H1 (cell line): ENCODE data around the gene ZNF419. TPM values are rescaled to one million over a fixed set of nuclear protein-coding genes. Genes with fewer than 3 reads are reported as not detected.

Source experiments
- CTCF ChIA-PET: fragments of 300-600 bp; sonication (Branson Sonifier 250); formaldehyde crosslinking; loops from one replicate; lab custom pipeline; 2021; ENCODE audit not compliant: partially characterized antibody; lab: Charles Lee
- POLR2A ChIA-PET: fragments of 300-600 bp; sonication (Branson Sonifier 250); formaldehyde crosslinking; loops from one replicate; lab custom pipeline; 2021; ENCODE audit warnings: inconsistent platforms; ENCODE audit not compliant: partially characterized antibody; lab: Charles Lee
- DNase-seq, 2 experiments: peaks; one replicate each; pipeline versions ENCODE4 v3.0.0 to v3.0.0-alpha.2; 2010 to 2022; ENCODE audit warnings: low spot score in 2 of 2, low read depth in 1 of 2, mixed read lengths in 1 of 2
- FAIRE-seq: peaks from 2 replicates; lab custom pipeline; 2011; peaks lifted over from hg19 to GRCh38; lab: Jason Lieb, UNC
- H2AFZ ChIP-seq: 2 replicates; pipeline ENCODE4 v1.8.1; 2012; ENCODE audit warnings: low read length, inconsistent platforms
- H2AK5ac ChIP-seq: 2 replicates; pipeline ENCODE4 v1.6.1; 2013; ENCODE audit warnings: low read depth, low read length
- H2BK120ac ChIP-seq: replicated peaks from 2 replicates; pipeline ENCODE3; 2013; ENCODE audit warnings: low read depth, low read length, inconsistent platforms
- H2BK12ac ChIP-seq: 2 replicates; pipeline ENCODE4 v1.6.1; 2013; ENCODE audit warnings: low read depth, low read length
- H2BK15ac ChIP-seq: 2 replicates; pipeline ENCODE4 v1.6.1; 2013; ENCODE audit warnings: low read length
- H2BK20ac ChIP-seq: 2 replicates; pipeline ENCODE4 v1.6.1; 2013; ENCODE audit warnings: low read length
- H2BK5ac ChIP-seq: 2 replicates; pipeline ENCODE4 v1.6.1; 2013; ENCODE audit warnings: low read depth, low read length
- H3K14ac ChIP-seq: 2 replicates; pipeline ENCODE4 v1.6.1; 2013; ENCODE audit warnings: inconsistent platforms; ENCODE audit not compliant: insufficient read length
- H3K18ac ChIP-seq: 2 replicates; pipeline ENCODE4 v1.6.1; 2013; ENCODE audit warnings: low read length; ENCODE audit errors: extremely low read depth
- H3K23ac ChIP-seq: 2 replicates; pipeline ENCODE4 v1.6.1; 2013; ENCODE audit warnings: inconsistent platforms; ENCODE audit not compliant: insufficient read length
- H3K23me2 ChIP-seq: 2 replicates; pipeline ENCODE4 v1.6.1; 2013; ENCODE audit warnings: low read depth, low read length
- H3K27ac ChIP-seq: 2 replicates; pipeline ENCODE4 v1.6.1; 2011; ENCODE audit warnings: low read depth, low read length, inconsistent platforms
- H3K27me3 ChIP-seq, 4 experiments: replicated peaks in 1 of 4; 1 replicate in 1 of 4; 2 replicates in 3 of 4; pipeline versions ENCODE4 v1.6.1 to v1.8.1; 2011 to 2013; ENCODE audit warnings: low read length in 3 of 4, mild to moderate bottlenecking in 3 of 4, inconsistent platforms in 2 of 4, mixed read lengths in 2 of 4, moderate library complexity in 1 of 4; ENCODE audit not compliant: control insufficient read depth in 3 of 4, insufficient read depth in 3 of 4; ENCODE audit errors: extremely low read depth in 1 of 4
- H3K36me3 ChIP-seq, 4 experiments: 2 replicates each; pipeline versions ENCODE4 v1.6.1 to v1.8.1; 2011 to 2013; ENCODE audit warnings: mild to moderate bottlenecking in 4 of 4, low read length in 3 of 4, moderate library complexity in 2 of 4, control low read depth in 1 of 4, inconsistent platforms in 1 of 4; ENCODE audit not compliant: insufficient read depth in 4 of 4, control insufficient read depth in 2 of 4
- H3K4ac ChIP-seq: replicated peaks from 2 replicates; pipeline ENCODE3; 2013; ENCODE audit warnings: low read length, low read depth, mixed read lengths, inconsistent platforms; ENCODE audit not compliant: insufficient read length
- H3K4me1 ChIP-seq, 4 experiments: replicated peaks in 1 of 4; 1 replicate in 1 of 4; 2 replicates in 3 of 4; pipeline versions ENCODE4 v1.6.1 to v1.8.1; 2011 to 2013; ENCODE audit warnings: low read length in 3 of 4, inconsistent platforms in 2 of 4, mixed read lengths in 1 of 4; ENCODE audit not compliant: insufficient read depth in 4 of 4, control insufficient read depth in 3 of 4
- H3K4me2 ChIP-seq, 2 experiments: 2 replicates each; pipeline versions ENCODE4 v1.6.1 to v1.8.1; 2011 to 2013; ENCODE audit warnings: low read depth in 2 of 2, low read length in 2 of 2, control low read depth in 1 of 2, inconsistent platforms in 1 of 2, mild to moderate bottlenecking in 1 of 2; ENCODE audit not compliant: insufficient read depth in 1 of 2
- H3K4me3 ChIP-seq, 4 experiments: fragments of 200-600, 300-600 bp in 1 of 4; sonication (generic), shearing (Covaris generic), sonication (Bioruptor Twin) in 1 of 4; 2 replicates each; pipeline versions ENCODE4 v1.5.1 to v1.8.1; 2011 to 2016; ENCODE audit warnings: low read length in 4 of 4, low read depth in 3 of 4, control low read depth in 2 of 4, inconsistent platforms in 2 of 4, mild to moderate bottlenecking in 2 of 4, mixed read lengths in 1 of 4, moderate library complexity in 1 of 4; ENCODE audit not compliant: insufficient read depth in 2 of 4; ENCODE audit errors: extremely low read depth in 1 of 4
- H3K56ac ChIP-seq: replicated peaks from 2 replicates; pipeline ENCODE3; 2013; ENCODE audit warnings: low read depth, mild to moderate bottlenecking, mixed read lengths, low read length, inconsistent platforms; ENCODE audit not compliant: insufficient read length
- H3K79me1 ChIP-seq: 2 replicates; pipeline ENCODE4 v1.6.1; 2013; ENCODE audit warnings: low read depth, low read length, control low read depth
- H3K79me2 ChIP-seq, 2 experiments: 2 replicates each; pipeline versions ENCODE4 v1.6.1 to v1.8.1; 2012 to 2013; ENCODE audit warnings: low read length in 2 of 2, mild to moderate bottlenecking in 2 of 2, inconsistent platforms in 1 of 2; ENCODE audit not compliant: insufficient read depth in 2 of 2, control insufficient read depth in 1 of 2
- H3K9ac ChIP-seq, 4 experiments: replicated peaks in 1 of 4; 1 replicate in 1 of 4; 2 replicates in 3 of 4; pipeline versions ENCODE4 v1.6.1 to v1.8.1; 2011 to 2013; ENCODE audit warnings: low read depth in 3 of 4, low read length in 3 of 4, control low read depth in 2 of 4, mild to moderate bottlenecking in 2 of 4, moderate library complexity in 2 of 4, inconsistent platforms in 1 of 4; ENCODE audit errors: extremely low read depth in 1 of 4
- H3K9me3 ChIP-seq, 2 experiments: 2 replicates each; pipeline versions ENCODE4 v1.6.1 to v1.8.1; 2012 to 2013; ENCODE audit warnings: mild to moderate bottlenecking in 2 of 2, moderate library complexity in 2 of 2, control low read depth in 1 of 2, inconsistent platforms in 1 of 2, low read depth in 1 of 2, low read length in 1 of 2, mixed read lengths in 1 of 2; ENCODE audit not compliant: insufficient read depth in 2 of 2
- H4K20me1 ChIP-seq, 2 experiments: replicated peaks in 1 of 2; 2 replicates each; pipeline versions ENCODE3 to v1.8.1; 2011 to 2013; ENCODE audit warnings: inconsistent platforms in 2 of 2, low read length in 2 of 2, mild to moderate bottlenecking in 1 of 2; ENCODE audit not compliant: insufficient read depth in 2 of 2, control insufficient read depth in 1 of 2
- H4K5ac ChIP-seq: 2 replicates; pipeline ENCODE4 v1.6.1; 2013; ENCODE audit warnings: low read length, low read depth, mixed read lengths, inconsistent platforms; ENCODE audit not compliant: insufficient read length
- H4K8ac ChIP-seq: 2 replicates; pipeline ENCODE4 v1.8.0; 2013; ENCODE audit warnings: mild to moderate bottlenecking, moderate library complexity, low read length, inconsistent platforms; ENCODE audit not compliant: insufficient read depth; ENCODE audit errors: extremely low read depth
- H4K91ac ChIP-seq: replicated peaks from 2 replicates; pipeline ENCODE3; 2013; ENCODE audit warnings: low read length, mixed read lengths, inconsistent platforms; ENCODE audit not compliant: insufficient read length
- CBX8 ChIP-seq: fragments of 300-800, 300-1000 bp; sonication (generic); IDR thresholded peaks from 2 replicates; pipeline ENCODE4 v1.7.1; 2016; ENCODE audit warnings: low read depth, low read length, borderline replicate concordance
- CHD1 ChIP-seq: IDR thresholded peaks from 2 replicates; pipeline ENCODE4 v1.6.1; 2012; ENCODE audit warnings: low read depth, low read length, improper control_type of control experiment
- CHD2 ChIP-seq: IDR thresholded peaks from 2 replicates; pipeline ENCODE4 v1.6.1; 2012; ENCODE audit warnings: low read length, improper control_type of control experiment
- JUND ChIP-seq: IDR thresholded peaks from 2 replicates; pipeline ENCODE4 v1.6.1; 2011; ENCODE audit warnings: mild to moderate bottlenecking, improper control_type of control experiment, low read length
- POLR2AphosphoS5 ChIP-seq: IDR thresholded peaks from 2 replicates; pipeline ENCODE4 v1.6.1; 2011; ENCODE audit warnings: low read depth, low read length
- SAP30 ChIP-seq: fragments of 300-600 bp; sonication (generic); IDR thresholded peaks from 2 replicates; pipeline ENCODE4 v1.7.1; 2012; ENCODE audit warnings: low read length, moderate library complexity, mild to moderate bottlenecking, inconsistent platforms; ENCODE audit not compliant: insufficient read depth, insufficient replicate concordance
- SIRT6 ChIP-seq: IDR thresholded peaks from one replicate; pipeline ENCODE4 v1.7.1; 2012; ENCODE audit warnings: low read length, inconsistent platforms
- YY1 ChIP-seq: IDR thresholded peaks from 2 replicates; pipeline ENCODE4 v1.6.1; 2011; ENCODE audit warnings: low read depth, mild to moderate bottlenecking, low read length
- WGBS, 2 experiments: shearing (Covaris generic) in 1 of 2; methylation state at CpG; one replicate each; pipeline versions ENCODE4 v1.1.6 to v1.1.7; 2013 to 2015; ENCODE audit warnings: low lambda C conversion rate in 2 of 2, mixed read lengths in 2 of 2, inconsistent platforms in 1 of 2, low coverage in 1 of 2, missing lambda C conversion rate in 1 of 2; ENCODE audit not compliant: insufficient replicate concordance in 2 of 2, insufficient coverage in 1 of 2, insufficient read length in 1 of 2; ENCODE audit errors: extremely low coverage in 1 of 2, missing lambda C conversion rate in 1 of 2; 5-methylcytosine and 5-hydroxymethylcytosine counted together
- polyA plus RNA-seq, 7 experiments: library from polyadenylated mRNA; depleted of rRNA in 3 of 7; stranded (reverse) in 5 of 7; unstranded in 2 of 7; fragments of >200 nt in 5 of 7; fragments of 200-250 nt in 2 of 7; gene quantifications; 1 replicate in 5 of 7; 2 replicates in 1 of 7; 4 replicates in 1 of 7; pipeline versions ENCODE4 v1.2.1 to v1.2.3, GENCODE V29; 2011 to 2013; ENCODE audit warnings: missing spikeins in 2 of 7, mixed read lengths in 2 of 7
- total RNA-seq: library from RNA; stranded (reverse); fragmentation: NEBNext Ultra II Directional; extraction: Animal tissue kit (Norgen Biotek cat#: 25700); gene quantifications from 2 replicates; pipeline ENCODE4 v1.2.1, GENCODE V29; 2021
- TF ChIP-seq, protein P1 (sequence below), 3 experiments: IDR thresholded peaks; 1 replicate in 2 of 3; 2 replicates in 1 of 3; pipeline versions ENCODE4 v1.5.1 to v1.6.1; 2011; ENCODE audit warnings: low read length in 3 of 3, mild to moderate bottlenecking in 3 of 3, inconsistent platforms in 2 of 3, low read depth in 1 of 3, moderate library complexity in 1 of 3; ENCODE audit not compliant: insufficient read depth in 1 of 3; ENCODE audit errors: control extremely low read depth in 1 of 3

ZNF419 gene
- total and polyA plus RNA-seq, 2 of the 8 experiments (the other 6 are each of a cell fraction or from before 2014, with no cell fraction given), result 5.8 to 11.9 TPM

DNA sequence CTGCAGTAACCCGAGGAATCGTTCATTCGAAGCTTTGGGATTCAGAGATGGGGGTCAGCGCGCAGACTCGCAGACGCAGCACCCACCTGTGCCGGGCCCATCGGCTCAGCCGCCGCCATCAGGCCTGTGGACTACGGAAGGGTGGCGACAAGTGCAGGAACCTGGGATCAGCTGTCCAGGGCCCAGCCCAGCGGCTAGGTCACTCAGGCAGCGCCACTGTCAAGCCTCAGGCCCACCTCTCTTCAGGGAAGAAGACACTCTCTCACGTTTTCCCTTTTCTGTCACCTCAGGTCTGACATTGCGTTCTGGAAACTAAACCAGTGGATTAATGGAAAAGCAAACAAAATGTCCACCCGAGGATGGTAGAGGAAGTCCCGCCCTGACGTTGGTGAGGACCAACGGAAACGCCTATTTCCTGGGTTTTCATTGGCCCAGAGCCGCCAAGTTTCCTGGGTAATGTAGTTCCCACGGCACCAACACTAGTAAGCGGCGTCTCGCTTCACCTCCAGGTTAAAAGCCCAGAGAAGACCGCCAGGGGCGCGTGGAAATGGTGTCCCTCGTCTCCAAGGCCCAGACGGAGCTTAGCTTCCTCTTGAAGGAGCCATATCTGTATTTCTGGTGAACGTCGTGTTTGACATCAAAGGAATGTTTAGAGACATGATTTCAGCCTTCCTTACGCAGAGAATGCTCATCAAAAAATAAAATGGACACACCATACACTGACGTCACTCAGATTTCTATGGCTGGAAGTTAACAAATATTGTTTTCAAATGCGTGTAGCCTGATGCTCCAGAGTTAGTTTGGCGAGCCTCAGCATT is 10.2 kb upstream of the ZNF419 start, which contains the start of gene ZNF772:
TSS of gene ZNF772 (minus strand) at position 376 of the 818 bp plus-strand sequence. CDS start at position 119, 257 bp downstream.
- peak within 1 kb of the TSS; percentile 89 to 97 (median 96) for H3K4me3 ChIP-seq
- peak within 1 kb of the TSS; percentile 85 for H3K27ac ChIP-seq
- H3K56ac ChIP-seq, result no peak within 1 kb of the TSS
- H2BK20ac ChIP-seq, result no peak within 1 kb of the TSS
- H2AFZ ChIP-seq, result peak within 1 kb of the TSS; percentile 100
- no peaks in the 10 kb centered on the region for H3K4me1 ChIP-seq
- peaks cover 8% of the 10 kb centered on the region; the same call in 1 of the 2 replicates for H3K79me1 ChIP-seq
- H2BK15ac ChIP-seq, result no peak within 1 kb of the TSS; the same call in 1 of the 2 replicates
- H2BK120ac ChIP-seq, result no peak within 1 kb of the TSS
- peak within 1 kb of the TSS; percentile 76 to 78 for H3K4me2 ChIP-seq
- H3K18ac ChIP-seq, result peak within 1 kb of the TSS; percentile 79
- H3K14ac ChIP-seq, result no peak within 1 kb of the TSS
- H3K23ac ChIP-seq, result no peak within 1 kb of the TSS
- peaks cover 13 to 37% (median 31%) of the 10 kb centered on the region in 4 experiments for H3K36me3 ChIP-seq
- peaks cover 4% of the 10 kb centered on the region for H3K23me2 ChIP-seq
- H3K4ac ChIP-seq, result no peak within 1 kb of the TSS
- peak within 1 kb of the TSS in 3 of 4 experiments; percentile 90 to 97 (median 91); a peak in 6 of 7 replicates for H3K9ac ChIP-seq
- ChIA-PET POLR2A (interaction anchor here (0.6 to 2.4 kb wide), 7 partner anchors 8 to 232 kb away, joined by 3 to 14 read pairs (median 6); partner anchors contain the start of genes ZNF154, ZNF419 and ZNF749), CTCF (interaction anchor here (0.6 to 3.2 kb wide), 11 partner anchors 8 to 204 kb away, joined by 3 to 15 read pairs (median 3); partner anchors contain the start of gene ZNF419)
- no peak within 1 kb of the TSS for H2AK5ac ChIP-seq
- FAIRE-seq (peak; percentile 99), DNase-seq (peak; percentile 84 to 93)
- peaks cover 3 to 21% of the 10 kb centered on the region in 2 experiments; a peak in 2 of 4 replicates for H3K79me2 ChIP-seq
- peaks cover 39 to 51% of the 10 kb centered on the region in 2 experiments for H3K9me3 ChIP-seq
- 11% methylated on average over 38 of the region's 38 CpGs; no CpG with 5 or more reads in 1 of the 2 experiments for WGBS, 2 experiments
- peak within 1 kb of the TSS; percentile 61 for H4K5ac ChIP-seq
- H3K27me3 ChIP-seq, result peaks cover 0 to 1% (median 0%) of the 10 kb centered on the region in 4 experiments; a peak in 2 of 7 replicates
- no peak within 1 kb of the TSS for H2BK12ac ChIP-seq
- H2BK5ac ChIP-seq, result peak within 1 kb of the TSS; percentile 94
- peak within 1 kb of the TSS; percentile 96; the same call in 1 of the 2 replicates for H4K8ac ChIP-seq
- H4K91ac ChIP-seq, result peak within 1 kb of the TSS; percentile 26
- H4K20me1 ChIP-seq, result no peaks in the 10 kb centered on the region
- peak; percentile 77 for TF ChIP-seq CHD2
- TF ChIP-seq CBX8, result no peak
- no peak for TF ChIP-seq JUND
- TF ChIP-seq SIRT6, result no peak
- no peak for TF ChIP-seq CHD1
- peak; percentile 90 for TF ChIP-seq YY1
- TF ChIP-seq POLR2AphosphoS5, result no peak
- TF ChIP-seq, protein P1, sequence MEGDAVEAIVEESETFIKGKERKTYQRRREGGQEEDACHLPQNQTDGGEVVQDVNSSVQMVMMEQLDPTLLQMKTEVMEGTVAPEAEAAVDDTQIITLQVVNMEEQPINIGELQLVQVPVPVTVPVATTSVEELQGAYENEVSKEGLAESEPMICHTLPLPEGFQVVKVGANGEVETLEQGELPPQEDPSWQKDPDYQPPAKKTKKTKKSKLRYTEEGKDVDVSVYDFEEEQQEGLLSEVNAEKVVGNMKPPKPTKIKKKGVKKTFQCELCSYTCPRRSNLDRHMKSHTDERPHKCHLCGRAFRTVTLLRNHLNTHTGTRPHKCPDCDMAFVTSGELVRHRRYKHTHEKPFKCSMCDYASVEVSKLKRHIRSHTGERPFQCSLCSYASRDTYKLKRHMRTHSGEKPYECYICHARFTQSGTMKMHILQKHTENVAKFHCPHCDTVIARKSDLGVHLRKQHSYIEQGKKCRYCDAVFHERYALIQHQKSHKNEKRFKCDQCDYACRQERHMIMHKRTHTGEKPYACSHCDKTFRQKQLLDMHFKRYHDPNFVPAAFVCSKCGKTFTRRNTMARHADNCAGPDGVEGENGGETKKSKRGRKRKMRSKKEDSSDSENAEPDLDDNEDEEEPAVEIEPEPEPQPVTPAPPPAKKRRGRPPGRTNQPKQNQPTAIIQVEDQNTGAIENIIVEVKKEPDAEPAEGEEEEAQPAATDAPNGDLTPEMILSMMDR (IDR thresholded peaks at IDR 0.05; ENCODE audit: control extremely low read depth in 1 of 3, insufficient read depth in 1 of 3, low read depth in 1 of 3, low read length in 3 of 3), result peak; percentile 62 to 91 (median 80)
- TF ChIP-seq SAP30, result peak; percentile 74
